Mucosa of stomach (tissue), 1 donor: ENCODE measurements around the gene VTA1.
"Not testable (repeated sequence)": the region's sequence is repeated elsewhere in the genome, so short reads cannot be mapped to it uniquely, and the experiment has no call there.

Experiments
- H3K27me3 ChIP-seq: one replicate; pipeline ENCODE4 v1.7.0; 2013; ENCODE audit warnings: mild to moderate bottlenecking, low read length; ENCODE audit not compliant: control insufficient read depth, insufficient read depth
- H3K36me3 ChIP-seq: one replicate; pipeline ENCODE4 v1.7.0; 2013; ENCODE audit warnings: low read length; ENCODE audit not compliant: control insufficient read depth, insufficient read depth
- H3K4me1 ChIP-seq: one replicate; pipeline ENCODE4 v1.7.0; 2013; ENCODE audit warnings: mild to moderate bottlenecking, low read length; ENCODE audit not compliant: control insufficient read depth, insufficient read depth
- H3K4me3 ChIP-seq: one replicate; pipeline ENCODE4 v1.7.0; 2013; ENCODE audit warnings: low read length
- H3K9ac ChIP-seq: one replicate; pipeline ENCODE4 v1.7.0; 2013; ENCODE audit warnings: mild to moderate bottlenecking, low read length, moderate library complexity
- H3K9me3 ChIP-seq: one replicate; pipeline ENCODE4 v1.7.0; 2013; ENCODE audit warnings: mild to moderate bottlenecking, low read length, moderate library complexity; ENCODE audit not compliant: control insufficient read depth
- donor health status: Pancreatic carcinoma.

Gene VTA1

GRCh38 chr6:142174703-142175102 is 27.6 kb downstream of the VTA1 start:
- Histone ChIP-seq H3K36me3 (peaks cover 3% of the 10 kb centered on the region), H3K9ac (no peak overlapping the region), H3K4me1 (peaks cover 5% of the 10 kb centered on the region), H3K9me3 (no peaks in the 10 kb centered on the region), H3K4me3 (no peak overlapping the region), H3K27me3 (no peaks in the 10 kb centered on the region)

- H3K4me1 ChIP-seq = no peaks in the 10 kb centered on the region
- H3K9ac ChIP-seq = no peak overlapping the region
- no peak overlapping the region for H3K4me3 ChIP-seq
- H3K36me3 ChIP-seq = peaks cover 3% of the 10 kb centered on the region
- no peaks in the 10 kb centered on the region for H3K27me3 ChIP-seq
- H3K9me3 ChIP-seq = no peaks in the 10 kb centered on the region
These were observed 31.1 kb downstream of the VTA1 start for GRCh38 chr6:142178129-142178528.

- no peak overlapping the region for H3K4me3 ChIP-seq
- no peaks in the 10 kb centered on the region for H3K9me3 ChIP-seq
- no peaks in the 10 kb centered on the region for H3K4me1 ChIP-seq
These were observed 34.9 kb downstream of the VTA1 start for GRCh38 chr6:142182004-142182403.

GRCh38 chr6:142183351-142183750 is 36.3 kb downstream of the VTA1 start:
- Histone ChIP-seq H3K27me3 (no peaks in the 10 kb centered on the region), H3K36me3 (no peaks in the 10 kb centered on the region), H3K4me3 (no peak overlapping the region), H3K4me1 (no peaks in the 10 kb centered on the region), H3K9ac (no peak overlapping the region), H3K9me3 (no peaks in the 10 kb centered on the region)

More at GRCh38 chr6:142182004-142182403, 34.9 kb downstream of the VTA1 start:
- no peaks in the 10 kb centered on the region for H3K36me3 ChIP-seq
- H3K27me3 ChIP-seq = no peaks in the 10 kb centered on the region
- no peak overlapping the region for H3K9ac ChIP-seq

GRCh38 chr6:142184307-142184706 is 37.2 kb downstream of the VTA1 start:
- H3K4me1 ChIP-seq = no peaks in the 10 kb centered on the region
- no peak overlapping the region for H3K9ac ChIP-seq
- H3K4me3 ChIP-seq = no peak overlapping the region
- no peaks in the 10 kb centered on the region for H3K9me3 ChIP-seq
- H3K27me3 ChIP-seq = no peaks in the 10 kb centered on the region
- H3K36me3 ChIP-seq = no peaks in the 10 kb centered on the region

- H3K27me3 ChIP-seq = no peaks in the 10 kb centered on the region
These were observed 38.6 kb downstream of the VTA1 start for GRCh38 chr6:142185641-142186040.

GRCh38 chr6:142187209-142187608 is 40.1 kb downstream of the VTA1 start:
- H3K4me1 ChIP-seq = no peaks in the 10 kb centered on the region
- no peaks in the 10 kb centered on the region for H3K9me3 ChIP-seq
- no peaks in the 10 kb centered on the region for H3K36me3 ChIP-seq
- no peak overlapping the region for H3K9ac ChIP-seq
- H3K27me3 ChIP-seq = no peaks in the 10 kb centered on the region
- no peak overlapping the region for H3K4me3 ChIP-seq

More at GRCh38 chr6:142185641-142186040, 38.6 kb downstream of the VTA1 start:
- H3K36me3 ChIP-seq = no peaks in the 10 kb centered on the region
- no peak overlapping the region for H3K4me3 ChIP-seq
- no peak overlapping the region for H3K9ac ChIP-seq
- H3K4me1 ChIP-seq = no peaks in the 10 kb centered on the region
- H3K9me3 ChIP-seq = no peaks in the 10 kb centered on the region

- H3K4me1 ChIP-seq, H3K9me3 ChIP-seq, H3K9ac ChIP-seq, H3K4me3 ChIP-seq, H3K27me3 ChIP-seq, H3K36me3 ChIP-seq: not testable (repeated sequence)
These were observed 41.3 kb downstream of the VTA1 start for GRCh38 chr6:142188341-142188740.

- H3K9ac ChIP-seq = no peak overlapping the region
- H3K4me3 ChIP-seq = no peak overlapping the region
- no peaks in the 10 kb centered on the region for H3K27me3 ChIP-seq
- H3K4me1 ChIP-seq = no peaks in the 10 kb centered on the region
- H3K9me3 ChIP-seq = no peaks in the 10 kb centered on the region
- no peaks in the 10 kb centered on the region for H3K36me3 ChIP-seq
These were observed 42.0 kb downstream of the VTA1 start for GRCh38 chr6:142189057-142189456.

- Histone ChIP-seq H3K4me1 (no peaks in the 10 kb centered on the region), H3K36me3 (no peaks in the 10 kb centered on the region), H3K4me3 (no peak overlapping the region), H3K27me3 (no peaks in the 10 kb centered on the region), H3K9me3 (no peaks in the 10 kb centered on the region), H3K9ac (no peak overlapping the region)
These were observed 45.3 kb downstream of the VTA1 start for GRCh38 chr6:142192343-142192742.

GRCh38 chr6:142193621-142194020 is 46.6 kb downstream of the VTA1 start:
- Histone ChIP-seq H3K27me3 (no peaks in the 10 kb centered on the region), H3K9ac (no peak overlapping the region), H3K36me3 (no peaks in the 10 kb centered on the region), H3K4me3 (no peak overlapping the region), H3K4me1 (no peaks in the 10 kb centered on the region), H3K9me3 (no peaks in the 10 kb centered on the region)

GRCh38 chr6:142195862-142196541 is 48.9 kb downstream of the VTA1 start:
- no peak overlapping the region for H3K4me3 ChIP-seq

More at GRCh38 chr6:142195862-142196541, 48.9 kb downstream of the VTA1 start:
- H3K4me1 ChIP-seq = no peaks in the 10 kb centered on the region
- H3K27me3 ChIP-seq = no peaks in the 10 kb centered on the region
- no peaks in the 10 kb centered on the region for H3K9me3 ChIP-seq
- H3K36me3 ChIP-seq = no peaks in the 10 kb centered on the region
- H3K9ac ChIP-seq = no peak overlapping the region
